ENCODE measurements around the gene CECR2. TPM values are rescaled to one million over a fixed set of nuclear protein-coding genes. Genes with fewer than 3 reads are reported as not detected.
A peak's percentile ranks its signal among the peaks of the same experiment; 100 is the strongest.
"Not testable (repeated sequence)": the region's sequence is repeated elsewhere in the genome, so short reads cannot be mapped to it uniquely, and the experiment has no call there.

CECR2 gene
- total RNA-seq, 1 experiment from 2014 or later: not detected

GRCh38 chr22:17512960-17513359 is 143.7 kb downstream of the CECR2 start:
- DNase-seq (ENCODE audit: low read depth): no peak

- DNase-seq (ENCODE audit: low read depth): no peak
These were observed 144.4 kb downstream of the CECR2 start for GRCh38 chr22:17513612-17514011.

- DNase-seq (ENCODE audit: low read depth): no peak
These were observed 144.8 kb downstream of the CECR2 start for GRCh38 chr22:17514084-17514483.

- DNase-seq (ENCODE audit: low read depth): no peak
These were observed 149.1 kb downstream of the CECR2 start for GRCh38 chr22:17518406-17518805.

GRCh38 chr22:17521971-17522370 is 152.7 kb downstream of the CECR2 start:
- DNase-seq (ENCODE audit: low read depth): not testable (repeated sequence)

- DNase-seq (ENCODE audit: low read depth): no peak
These were observed 154.7 kb downstream of the CECR2 start for GRCh38 chr22:17523925-17524324.

- peak; percentile 46 for DNase-seq (ENCODE audit: low read depth)
These were observed 167.0 kb downstream of the CECR2 start for GRCh38 chr22:17536269-17536668.

GRCh38 chr22:17537155-17537554 is 167.9 kb downstream of the CECR2 start:
- no peak for DNase-seq (ENCODE audit: low read depth)

GRCh38 chr22:17540481-17540880 is 171.2 kb downstream of the CECR2 start:
- no peak for DNase-seq (ENCODE audit: low read depth)

GRCh38 chr22:17541476-17541875 is 172.2 kb downstream of the CECR2 start:
- DNase-seq (ENCODE audit: low read depth): no peak

- DNase-seq (ENCODE audit: low read depth): no peak
These were observed 173.2 kb downstream of the CECR2 start for GRCh38 chr22:17542452-17542851.

- no peak for DNase-seq (ENCODE audit: low read depth)
These were observed 178.9 kb downstream of the CECR2 start for GRCh38 chr22:17548010-17548755.

- no peak for DNase-seq (ENCODE audit: low read depth)
These were observed 179.4 kb downstream of the CECR2 start for GRCh38 chr22:17548756-17549035.

- no peak for DNase-seq (ENCODE audit: low read depth)
These were observed 179.9 kb downstream of the CECR2 start for GRCh38 chr22:17549183-17549582.

- no peak for DNase-seq (ENCODE audit: low read depth)
These were observed 180.4 kb downstream of the CECR2 start for GRCh38 chr22:17549655-17550054.

GRCh38 chr22:17552737-17553136 is 183.5 kb downstream of the CECR2 start:
- no peak for DNase-seq (ENCODE audit: low read depth)

GRCh38 chr22:17554814-17555213 is 185.6 kb downstream of the CECR2 start:
- no peak for DNase-seq (ENCODE audit: low read depth)

GRCh38 chr22:17559188-17559587 is 189.9 kb downstream of the CECR2 start:
- DNase-seq (ENCODE audit: low read depth): no peak

- no peak for DNase-seq (ENCODE audit: low read depth)
These were observed 193.9 kb downstream of the CECR2 start, which contains the start of gene SLC25A18 for GRCh38 chr22:17562906-17563870. Gene SLC25A18 (plus strand): TSS chr22:17563498. CDS start chr22:17579945, 16,447 bp downstream.

GRCh38 chr22:17563936-17564391 is 194.7 kb downstream of the CECR2 start:
- peak; percentile 13 for DNase-seq (ENCODE audit: low read depth)

GRCh38 chr22:17566016-17566687 is 196.9 kb downstream of the CECR2 start:
- DNase-seq (ENCODE audit: low read depth): not testable (repeated sequence)

- no peak for DNase-seq (ENCODE audit: low read depth)
These were observed 197.5 kb downstream of the CECR2 start for GRCh38 chr22:17566776-17567175.
